ENCODE data around the gene ADGRE2. TPM values are rescaled to one million over a fixed set of nuclear protein-coding genes. Genes with fewer than 3 reads are reported as not detected.
"Not testable (repeated sequence)": the region's sequence is repeated elsewhere in the genome, so short reads cannot be mapped to it uniquely, and the experiment has no call there.

ADGRE2 gene
- total RNA-seq, 1 donor from 2014 or later: 1.1 TPM

GRCh38 chr19:14767466-14767971 lies 10.8 kb downstream of the ADGRE2 start:
- DNase-seq (ENCODE audit: extremely low spot score, unreplicated experiment): no peak
- no peak for TF ChIP-seq CTCF (conservative IDR thresholded peaks at IDR 0.05)
- Mint-ChIP-seq H3K27ac (no peak overlapping the region), H3K36me3 (no peaks in the 10 kb centered on the region), H3K4me3 (no peak overlapping the region), H3K4me1 (ENCODE audit: unreplicated experiment) (no peaks in the 10 kb centered on the region), H3K9me3 (no peaks in the 10 kb centered on the region), H3K27me3 (no peaks in the 10 kb centered on the region)

DNA sequence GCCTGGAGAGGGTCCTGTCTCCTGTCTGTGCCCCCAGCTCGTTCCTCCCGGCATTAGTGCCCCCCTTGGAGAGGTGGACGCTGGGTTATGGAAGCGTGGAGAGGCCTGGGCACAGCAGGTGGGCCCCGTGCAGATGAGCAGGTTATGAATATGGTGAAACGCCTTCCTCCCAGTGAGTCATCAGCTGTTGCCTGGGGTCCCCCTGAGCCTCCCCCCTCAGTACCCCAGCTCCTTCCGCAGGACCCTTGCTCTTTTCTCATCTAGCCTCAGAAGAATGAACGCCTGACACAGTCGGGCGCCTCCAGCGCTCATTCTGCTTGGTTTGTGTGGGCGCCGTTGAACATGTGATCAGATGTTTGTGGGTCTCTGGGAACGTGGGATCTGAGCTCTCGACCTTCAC lies 12.5 kb downstream of the ADGRE2 start:
- H3K27me3 Mint-ChIP-seq; H3K36me3 Mint-ChIP-seq; DNase-seq (ENCODE audit: extremely low spot score, unreplicated experiment); H3K27ac Mint-ChIP-seq; H3K4me3 Mint-ChIP-seq; H3K4me1 Mint-ChIP-seq (ENCODE audit: unreplicated experiment); H3K9me3 Mint-ChIP-seq: not testable (repeated sequence)

GRCh38 chr19:14765403-14765802 lies 13.0 kb downstream of the ADGRE2 start:
- not testable (repeated sequence) for H3K4me3 Mint-ChIP-seq; DNase-seq (ENCODE audit: extremely low spot score, unreplicated experiment); H3K36me3 Mint-ChIP-seq; H3K9me3 Mint-ChIP-seq; H3K27me3 Mint-ChIP-seq; H3K27ac Mint-ChIP-seq; H3K4me1 Mint-ChIP-seq (ENCODE audit: unreplicated experiment)

DNA sequence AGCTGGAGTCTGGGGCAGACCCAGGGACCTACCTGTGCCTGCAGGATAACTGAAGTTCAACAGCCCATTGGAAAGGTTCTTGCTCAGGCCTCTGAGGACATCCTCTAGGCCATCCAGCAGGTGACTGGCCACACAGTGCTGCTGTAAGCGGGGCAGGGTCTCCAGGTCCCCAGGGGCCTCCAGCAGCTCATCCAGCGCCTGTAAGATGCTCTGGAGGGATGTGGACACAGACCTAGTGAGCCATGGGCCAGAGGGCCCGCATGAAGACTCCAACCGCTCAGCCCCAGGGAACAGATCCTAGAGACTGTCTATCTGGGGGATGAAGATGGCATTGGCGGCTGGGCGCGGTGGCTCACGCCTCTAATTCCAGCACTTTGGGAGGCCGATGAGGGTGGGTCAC lies 14.0 kb downstream of the ADGRE2 start:
- Mint-ChIP-seq H3K4me1 (ENCODE audit: unreplicated experiment) (no peaks in the 10 kb centered on the region), H3K4me3 (no peak overlapping the region), H3K36me3 (no peaks in the 10 kb centered on the region), H3K27ac (no peak overlapping the region), H3K27me3 (no peaks in the 10 kb centered on the region), H3K9me3 (no peaks in the 10 kb centered on the region)
- DNase-seq (ENCODE audit: extremely low spot score, unreplicated experiment): no peak
- no peak for TF ChIP-seq CTCF (conservative IDR thresholded peaks at IDR 0.05)

DNA sequence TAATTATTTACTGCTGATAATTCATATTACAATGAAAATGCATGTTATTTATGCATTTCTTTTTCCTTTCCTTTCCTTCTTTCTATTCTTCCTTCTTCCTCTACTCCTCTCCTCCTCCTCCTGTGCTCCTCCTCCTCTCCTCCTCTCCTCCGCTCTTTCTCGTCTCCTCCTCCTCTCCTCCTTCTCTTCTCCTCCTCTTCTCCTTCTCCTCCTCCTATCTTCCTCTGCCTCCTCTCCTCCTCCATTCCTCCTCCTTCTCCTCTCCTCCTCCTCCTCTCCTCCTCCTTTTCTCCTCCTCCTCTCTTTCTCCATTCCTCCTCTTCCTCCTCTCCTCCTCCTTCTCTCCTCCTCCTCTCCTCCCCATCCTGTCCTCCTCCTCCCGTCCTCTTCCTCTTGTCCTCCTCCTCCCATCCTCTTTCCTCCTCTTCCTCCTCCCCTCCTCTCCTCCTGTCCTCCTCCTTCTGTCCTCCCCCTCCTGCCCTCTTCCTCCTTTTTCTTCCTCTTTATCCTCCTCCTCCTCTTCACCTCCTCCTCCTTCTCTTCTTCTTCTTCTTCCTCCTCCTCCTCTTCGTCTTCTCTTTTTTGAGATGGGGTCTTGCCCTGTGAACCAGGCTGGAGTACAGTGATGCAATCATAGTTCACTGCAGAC lies 14.7 kb downstream of the ADGRE2 start:
- TF ChIP-seq CTCF (conservative IDR thresholded peaks at IDR 0.05): no peak
- Mint-ChIP-seq H3K36me3 (no peaks in the 10 kb centered on the region), H3K27me3 (no peaks in the 10 kb centered on the region), H3K9me3 (no peaks in the 10 kb centered on the region), H3K4me3 (no peak overlapping the region), H3K27ac (no peak overlapping the region), H3K4me1 (ENCODE audit: unreplicated experiment) (no peaks in the 10 kb centered on the region)
- no peak for DNase-seq (ENCODE audit: extremely low spot score, unreplicated experiment)

GRCh38 chr19:14762111-14762510 lies 16.2 kb downstream of the ADGRE2 start:
- H3K4me1 Mint-ChIP-seq (ENCODE audit: unreplicated experiment): no peaks in the 10 kb centered on the region
- no peaks in the 10 kb centered on the region for H3K36me3 Mint-ChIP-seq
- no peaks in the 10 kb centered on the region for H3K9me3 Mint-ChIP-seq
- DNase-seq (ENCODE audit: extremely low spot score, unreplicated experiment): no peak
- no peak for TF ChIP-seq CTCF (conservative IDR thresholded peaks at IDR 0.05)
- no peak overlapping the region for H3K4me3 Mint-ChIP-seq
- H3K27me3 Mint-ChIP-seq: peaks cover 4% of the 10 kb centered on the region
- no peak overlapping the region for H3K27ac Mint-ChIP-seq

GRCh38 chr19:14761607-14762006 lies 16.8 kb downstream of the ADGRE2 start:
- H3K4me3 Mint-ChIP-seq: no peak overlapping the region
- H3K4me1 Mint-ChIP-seq (ENCODE audit: unreplicated experiment): no peaks in the 10 kb centered on the region
- peaks cover 4% of the 10 kb centered on the region for H3K27me3 Mint-ChIP-seq
- H3K9me3 Mint-ChIP-seq: no peaks in the 10 kb centered on the region
- DNase-seq (ENCODE audit: extremely low spot score, unreplicated experiment): no peak
- H3K36me3 Mint-ChIP-seq: no peaks in the 10 kb centered on the region
- no peak overlapping the region for H3K27ac Mint-ChIP-seq
- TF ChIP-seq CTCF (conservative IDR thresholded peaks at IDR 0.05): no peak
